EL (cell line): ENCODE data around the gene BRME1.

Source experiments
- DNase-seq: peaks from one replicate; pipeline ENCODE4 v3.0.0-alpha.2; 2016

Gene BRME1

GRCh38 chr19:13843104-13843921 lies 62.6 kb downstream of the BRME1 start:
- peak; percentile 77 for DNase-seq

- peak; percentile 81 for DNase-seq
Observed at GRCh38 chr19:13842291-13843103, 63.4 kb downstream of the BRME1 start.

DNA sequence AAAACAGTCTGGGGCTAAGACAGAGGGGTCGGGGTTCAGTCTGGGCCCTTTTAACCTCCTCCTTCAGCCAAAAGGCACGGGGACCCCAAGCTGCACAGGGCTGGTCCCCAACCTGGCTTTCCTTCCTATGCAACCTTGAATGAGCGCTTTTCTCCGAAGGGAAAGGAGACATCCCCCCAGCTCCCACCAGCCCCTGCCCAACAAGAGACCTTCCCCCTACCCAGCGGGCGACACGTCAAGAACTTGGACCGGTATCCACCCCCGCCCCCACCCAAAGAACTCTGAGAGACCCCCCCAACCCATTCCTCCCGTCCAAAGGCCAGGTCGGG lies 64.0 kb downstream of the BRME1 start:
- DNase-seq, result no peak

- peak; percentile 52 for DNase-seq
Observed at GRCh38 chr19:13841086-13841961, 64.6 kb downstream of the BRME1 start.

GRCh38 chr19:13840305-13841085 lies 65.4 kb downstream of the BRME1 start:
- DNase-seq, result peak; percentile 84

GRCh38 chr19:13839938-13840304 lies 66.0 kb downstream of the BRME1 start:
- no peak for DNase-seq

DNA sequence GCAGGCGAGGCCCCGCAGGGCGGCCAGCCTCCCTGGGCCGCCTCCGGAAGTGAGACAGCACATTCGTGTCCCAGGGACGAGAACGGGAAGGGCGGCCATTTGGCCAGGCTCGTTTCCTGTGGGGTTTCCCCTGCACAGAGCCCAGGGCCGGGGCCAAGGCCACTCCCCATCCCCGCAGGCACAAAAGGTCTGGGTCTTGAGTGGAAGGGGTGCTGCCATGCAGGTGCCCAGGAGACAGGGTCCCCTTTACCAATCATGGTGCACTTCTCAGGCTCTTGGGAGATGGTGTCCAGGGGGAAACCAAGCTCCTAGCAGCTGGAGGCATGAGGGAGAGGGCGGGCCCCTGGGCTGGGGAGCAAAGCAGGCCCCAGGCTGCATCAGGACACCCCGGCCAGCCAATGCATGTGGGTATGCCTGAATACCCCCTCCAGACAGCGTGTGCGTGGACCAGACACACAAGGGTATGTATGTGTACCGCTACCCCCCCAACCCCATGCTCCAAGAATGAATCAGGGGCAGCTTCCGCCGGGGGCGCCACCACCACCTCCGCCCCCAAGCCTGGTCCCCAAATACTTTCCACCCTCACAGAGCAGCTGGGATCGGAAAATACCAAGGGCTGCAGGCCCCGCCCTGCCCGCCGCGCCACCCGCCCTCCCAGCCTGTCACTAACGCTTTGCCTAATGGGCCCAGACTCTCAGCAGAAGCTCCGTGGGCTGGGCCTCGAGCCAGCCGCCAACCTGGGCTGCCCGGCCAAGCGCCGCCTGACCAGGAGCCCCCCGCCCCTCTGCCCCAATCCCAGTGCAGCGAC lies 66.6 kb downstream of the BRME1 start:
- peak; percentile 95 for DNase-seq

DNA sequence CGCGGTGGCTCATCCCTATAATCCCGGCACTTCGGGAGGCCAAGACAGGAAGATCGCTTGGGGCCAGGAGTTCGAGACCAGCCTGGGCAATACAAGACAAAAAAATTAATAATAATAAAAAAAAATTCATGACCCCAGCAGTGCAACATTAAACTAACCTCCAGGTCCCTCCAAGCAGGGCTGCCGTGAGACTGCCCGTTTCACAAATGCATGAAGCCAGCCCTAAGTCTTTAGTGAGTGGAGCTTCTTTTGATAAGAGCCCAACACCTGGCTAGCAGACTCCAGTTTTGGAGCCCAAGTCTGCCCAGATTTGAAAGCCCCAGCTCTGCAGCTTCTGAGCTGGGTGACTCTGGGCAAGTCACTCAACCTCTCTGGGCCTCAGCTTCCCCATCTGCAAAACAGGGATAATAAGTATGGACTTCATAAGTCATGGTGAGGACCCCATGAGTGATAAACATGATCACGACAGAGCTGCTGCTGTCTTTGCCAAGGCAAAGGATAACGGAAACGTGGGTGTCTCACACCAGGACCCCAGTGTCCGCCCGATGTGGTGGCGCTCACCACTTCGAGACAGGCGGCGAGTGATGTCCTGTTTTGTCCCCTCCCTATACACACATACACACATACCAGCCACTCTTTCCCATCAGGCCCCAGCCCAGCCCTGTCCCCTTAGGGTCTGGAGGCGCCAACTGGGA lies 67.3 kb downstream of the BRME1 start:
- DNase-seq, result no peak

DNA sequence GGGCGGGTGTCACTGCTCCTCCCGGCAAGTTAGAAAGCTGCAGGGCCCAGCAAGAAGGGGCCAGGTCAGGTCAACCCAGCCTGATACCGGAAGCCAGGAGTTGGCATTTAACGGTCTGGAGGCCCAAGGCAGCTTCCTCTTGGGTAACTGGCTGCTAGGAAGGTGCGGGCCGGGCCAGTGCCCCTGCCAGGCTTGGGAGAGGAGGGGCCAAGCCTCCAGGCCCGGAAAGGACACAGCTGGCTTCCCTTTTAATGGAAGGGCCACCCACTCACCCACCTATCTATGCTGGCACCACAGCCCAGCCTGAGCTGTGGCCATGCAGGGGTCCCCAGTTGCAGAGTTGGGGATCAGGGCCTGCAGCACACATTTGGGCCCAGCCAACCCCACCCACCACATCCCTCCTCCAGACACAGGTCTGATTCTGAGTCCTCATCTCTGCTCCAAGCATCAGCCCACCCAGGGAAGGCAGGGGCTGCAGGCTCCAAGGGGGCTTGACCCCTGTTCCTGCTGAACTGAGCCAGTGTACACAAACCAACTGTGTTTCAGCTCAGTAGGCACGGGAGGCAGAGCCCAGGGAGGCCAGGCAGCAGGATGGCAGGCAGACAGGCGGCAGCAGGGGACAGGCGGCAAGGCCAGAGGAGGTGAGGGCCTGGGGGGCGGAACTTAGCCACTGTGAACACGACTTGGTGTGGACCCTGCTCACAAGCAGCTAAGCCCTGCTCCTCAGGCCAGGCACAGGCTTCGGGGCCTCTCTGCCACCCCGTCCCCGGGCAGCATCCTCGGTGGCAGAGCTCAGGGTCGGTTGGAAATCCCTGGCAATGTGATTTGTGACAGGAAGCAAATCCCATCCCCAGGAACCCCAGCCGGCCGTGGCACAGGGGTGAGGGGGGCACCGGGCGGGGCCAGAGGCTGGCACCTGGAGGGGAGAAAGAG lies 69.9 kb downstream of the BRME1 start:
- no peak for DNase-seq

DNA sequence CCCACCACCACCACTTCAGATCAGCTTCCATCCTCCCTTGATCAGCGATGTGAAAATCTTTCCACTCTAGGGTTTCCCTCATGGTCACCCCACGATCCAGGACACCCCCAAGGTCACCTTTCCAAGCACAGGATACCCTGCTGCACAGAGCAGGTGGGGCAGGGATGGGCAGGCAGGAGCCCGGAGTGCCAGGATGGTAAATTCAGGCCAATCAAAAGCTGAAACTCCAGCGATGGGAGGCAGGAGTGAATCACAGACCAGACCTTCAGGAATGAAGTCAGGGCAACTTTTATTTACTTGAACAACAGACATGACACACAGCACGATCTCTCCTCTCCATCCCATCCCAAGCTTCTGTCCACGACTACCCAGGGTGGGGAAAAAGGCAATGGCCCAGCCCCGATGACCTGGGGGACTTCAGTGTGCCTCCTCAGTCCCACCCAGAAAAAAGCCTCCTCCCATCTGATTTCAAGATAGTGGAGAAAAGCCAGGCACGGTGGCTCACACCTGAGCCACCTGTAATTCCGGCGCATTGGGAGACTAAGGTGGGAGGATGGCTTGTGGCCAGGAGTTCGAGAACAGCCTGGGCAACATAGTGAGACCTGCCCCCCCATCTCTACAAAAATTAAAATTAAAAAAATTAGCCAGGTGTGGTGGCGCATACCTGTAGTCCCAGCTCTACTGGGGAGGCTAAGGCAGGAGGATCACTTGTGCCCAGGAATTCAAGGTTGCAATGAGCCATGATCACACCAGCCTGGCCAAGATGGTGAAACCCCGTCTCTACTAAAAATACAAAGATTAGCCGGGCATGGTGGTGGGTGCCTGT lies 71.5 kb downstream of the BRME1 start:
- peak; percentile 80 for DNase-seq

DNA sequence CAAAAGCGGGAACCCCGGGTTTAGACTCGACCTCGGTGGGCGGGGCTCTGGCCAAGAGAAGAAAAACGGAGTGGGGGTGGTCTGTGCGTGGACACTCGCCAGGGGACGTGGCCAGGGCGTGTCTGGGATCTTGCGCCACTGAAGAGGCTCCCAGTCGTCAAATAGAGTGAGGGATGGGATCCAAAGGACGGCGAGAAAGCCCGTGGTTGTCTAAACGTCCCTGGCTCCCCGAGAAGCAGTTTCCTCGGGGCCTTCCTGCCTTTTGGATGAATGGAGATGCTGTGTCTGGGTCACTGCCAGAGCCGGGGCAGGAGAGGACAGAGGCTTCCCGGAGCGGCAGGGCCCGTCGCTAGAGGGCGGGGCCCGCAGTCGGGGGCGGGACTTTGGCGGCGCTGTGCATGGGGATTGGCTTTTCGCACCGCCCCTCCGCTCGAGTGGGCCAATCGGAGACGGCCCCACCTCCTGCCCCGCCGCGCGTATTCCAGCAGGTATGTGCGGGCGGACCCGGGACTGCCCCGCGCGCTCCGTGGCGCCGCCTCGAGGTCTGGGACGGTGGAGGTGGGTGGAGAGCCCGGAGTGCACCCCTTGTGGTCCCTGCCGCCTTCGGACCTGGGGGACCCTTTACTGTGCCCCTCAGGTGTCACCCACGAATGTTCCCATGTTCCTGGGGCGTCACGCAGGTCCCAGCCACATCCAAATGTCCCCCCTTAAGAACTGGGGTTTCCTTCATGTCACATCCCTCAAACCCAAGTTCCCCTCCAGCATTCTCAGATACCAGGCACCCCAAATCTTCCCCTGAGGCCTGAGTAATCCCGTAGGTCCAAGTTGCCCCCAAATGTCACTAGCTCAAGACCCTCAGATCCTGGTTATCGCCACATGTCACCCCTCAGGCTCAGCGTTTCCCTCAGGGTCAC lies 72.3 kb downstream of the BRME1 start:
- DNase-seq, result peak; percentile 94
